Endothelial cell of umbilical vein (primary cell): ENCODE data around the gene MPP3. TPM values are rescaled to one million over a fixed set of nuclear protein-coding genes. Genes with fewer than 3 reads are reported as not detected.

Experiments used
- BruUV-seq: library from RNA; stranded (reverse); fragments of 400-500 nt; replicated peaks from 2 replicates; lab custom pipeline; 2021; lab: Mats Ljungman, UMichigan
- CTCF ChIA-PET: fragments of 300-600, 350-600 bp; sonication (Branson Sonifier 250); formaldehyde crosslinking; loops from one replicate; lab custom pipeline; 2021; ENCODE audit warnings: antibody characterized with exemption, inconsistent platforms; lab: Charles Lee
- POLR2A ChIA-PET: fragments of 300-600, 350-600 bp; sonication (Branson Sonifier 250); formaldehyde crosslinking; loops from one replicate; lab custom pipeline; 2021; ENCODE audit warnings: antibody characterized with exemption, inconsistent platforms; lab: Charles Lee
- DNase-seq: peaks from one replicate; pipeline ENCODE4 v3.0.0-alpha.2; 2011; ENCODE audit warnings: low read depth, low spot score
- FAIRE-seq: peaks from 2 replicates; lab custom pipeline; 2011; peaks lifted over from hg19 to GRCh38; lab: Jason Lieb, UNC
- H2AFZ ChIP-seq: 2 replicates; pipeline ENCODE4 v1.6.0; 2012; ENCODE audit warnings: low read depth, low read length, control low read depth, inconsistent platforms
- H3K27ac ChIP-seq: 2 replicates; pipeline ENCODE4 v1.5.1; 2011; ENCODE audit warnings: low read depth, mild to moderate bottlenecking, control low read depth, low read length, moderate library complexity; ENCODE audit not compliant: insufficient read depth
- H3K27me3 ChIP-seq, 2 experiments: 2 replicates each; pipeline versions ENCODE4 v1.6.0 to v1.6.1; 2011; ENCODE audit warnings: low read length in 2 of 2, mixed read lengths in 1 of 2; ENCODE audit not compliant: control insufficient read depth in 2 of 2, insufficient read depth in 2 of 2
- H3K36me3 ChIP-seq, 2 experiments: 2 replicates in 1 of 2; 3 replicates in 1 of 2; pipeline ENCODE4 v1.5.1; 2011; ENCODE audit warnings: low read length in 2 of 2, mild to moderate bottlenecking in 1 of 2, moderate library complexity in 1 of 2; ENCODE audit not compliant: control insufficient read depth in 2 of 2, insufficient read depth in 2 of 2; ENCODE audit errors: extremely low read depth in 1 of 2
- H3K4me1 ChIP-seq: 3 replicates; pipeline ENCODE4 v1.5.1; 2011; ENCODE audit warnings: mild to moderate bottlenecking, low read length; ENCODE audit not compliant: control insufficient read depth, insufficient read depth; ENCODE audit errors: extremely low read depth
- H3K4me2 ChIP-seq: 2 replicates; pipeline ENCODE4 v1.6.1; 2011; ENCODE audit warnings: low read length, control low read depth, mixed read lengths; ENCODE audit not compliant: insufficient read depth
- H3K4me3 ChIP-seq, 3 experiments: fragments of 200-600 bp in 1 of 3; sonication (generic), shearing (Covaris generic) in 1 of 3; replicated peaks in 1 of 3; 2 replicates each; pipeline ENCODE4 v1.5.1; 2011 to 2016; ENCODE audit warnings: control low read depth in 3 of 3, low read length in 3 of 3, mild to moderate bottlenecking in 2 of 3, inconsistent platforms in 1 of 3, low read depth in 1 of 3, moderate library complexity in 1 of 3; ENCODE audit not compliant: insufficient read depth in 1 of 3
- H3K79me2 ChIP-seq: 2 replicates; pipeline ENCODE4 v1.6.0; 2012; ENCODE audit warnings: low read length, inconsistent platforms; ENCODE audit not compliant: control insufficient read depth, insufficient read depth
- H3K9ac ChIP-seq: replicated peaks from 2 replicates; pipeline ENCODE3; 2011; ENCODE audit warnings: low read length, control low read depth; ENCODE audit not compliant: insufficient read depth; ENCODE audit errors: extremely low read depth
- H3K9me1 ChIP-seq: replicated peaks from 3 replicates; pipeline ENCODE4 v1.6.0; 2011; ENCODE audit warnings: mild to moderate bottlenecking, low read length; ENCODE audit not compliant: control insufficient read depth, insufficient read depth; ENCODE audit errors: extremely low read depth
- H3K9me3 ChIP-seq: replicated peaks from 2 replicates; pipeline ENCODE4 v1.5.1; 2012; ENCODE audit warnings: low read length, inconsistent platforms; ENCODE audit not compliant: control insufficient read depth, insufficient read depth
- H4K20me1 ChIP-seq: replicated peaks from 2 replicates; pipeline ENCODE3; 2011; ENCODE audit warnings: mild to moderate bottlenecking, low read length; ENCODE audit not compliant: control insufficient read depth, insufficient read depth; ENCODE audit errors: extremely low read depth
- EZH2 ChIP-seq: IDR thresholded peaks from 2 replicates; pipeline ENCODE4 v1.6.1; 2012; ENCODE audit warnings: borderline replicate concordance, low read depth, mild to moderate bottlenecking, moderate library complexity, low read length, inconsistent platforms; ENCODE audit not compliant: severe bottlenecking
- FOS ChIP-seq: IDR thresholded peaks from 2 replicates; pipeline ENCODE4 v1.6.1; 2011; ENCODE audit warnings: mild to moderate bottlenecking, low read length, moderate library complexity, borderline replicate concordance; ENCODE audit not compliant: insufficient read depth
- GATA2 ChIP-seq: IDR thresholded peaks from 2 replicates; pipeline ENCODE4 v1.7.0; 2011; ENCODE audit warnings: low read depth, mild to moderate bottlenecking, moderate library complexity, mixed read lengths, low read length; ENCODE audit not compliant: insufficient read length, insufficient read depth
- JUN ChIP-seq: IDR thresholded peaks from 2 replicates; pipeline ENCODE4 v1.6.1; 2011; ENCODE audit warnings: borderline replicate concordance, low read depth; ENCODE audit not compliant: insufficient read length, insufficient read depth
- MYC ChIP-seq: IDR thresholded peaks from one replicate; pipeline ENCODE4 v1.6.1; 2011; ENCODE audit warnings: mild to moderate bottlenecking, low read depth, low read length
- POLR2A ChIP-seq: IDR thresholded peaks from 2 replicates; pipeline ENCODE4 v1.6.1; 2012; ENCODE audit warnings: low read depth, mild to moderate bottlenecking, control low read depth, low read length
- dilution Hi-C: fragments of 300-500 bp; cut with MboI; formaldehyde crosslinking; loops from one replicate; pipeline ENCODE4 v1.15.0; 2019; ENCODE audit warnings: low sequenced_read_pairs; ENCODE audit not compliant: extremely low pct_ligation_motif_present
- intact Hi-C: fragments of 100-400 bp; cut with micrococcal nuclease; formaldehyde crosslinking; loops from one replicate; pipeline ENCODE4 v1.10.0; 2022
- polyA plus RNA-seq, 4 experiments: library from polyadenylated mRNA; depleted of rRNA in 3 of 4; stranded (reverse) in 3 of 4; unstranded in 1 of 4; fragments of >200 nt; gene quantifications; 2 replicates each; pipeline versions ENCODE4 v1.2.1 to v1.2.3, GENCODE V29; 2011 to 2012; ENCODE audit warnings: missing spikeins in 1 of 4
- total RNA-seq: library from RNA; stranded (reverse); gene quantifications from 2 replicates; pipeline ENCODE4 v1.2.3, GENCODE V29; 2021
- TF ChIP-seq, protein P1 (sequence below), 2 donors: IDR thresholded peaks; 1 replicate in 1 of 2; 2 replicates in 1 of 2; pipeline ENCODE4 v1.5.1; 2011; ENCODE audit warnings: low read length in 2 of 2, mild to moderate bottlenecking in 2 of 2, moderate library complexity in 2 of 2, control low read depth in 1 of 2, inconsistent platforms in 1 of 2, low read depth in 1 of 2; ENCODE audit not compliant: insufficient read depth in 1 of 2; ENCODE audit errors: extremely low read depth in 1 of 2

The MPP3 gene
- total and polyA plus RNA-seq, 2 donors (not counting 3 experiments of a cell fraction or from before 2014, with no cell fraction given), result 6.1 to 11.3 TPM

DNA sequence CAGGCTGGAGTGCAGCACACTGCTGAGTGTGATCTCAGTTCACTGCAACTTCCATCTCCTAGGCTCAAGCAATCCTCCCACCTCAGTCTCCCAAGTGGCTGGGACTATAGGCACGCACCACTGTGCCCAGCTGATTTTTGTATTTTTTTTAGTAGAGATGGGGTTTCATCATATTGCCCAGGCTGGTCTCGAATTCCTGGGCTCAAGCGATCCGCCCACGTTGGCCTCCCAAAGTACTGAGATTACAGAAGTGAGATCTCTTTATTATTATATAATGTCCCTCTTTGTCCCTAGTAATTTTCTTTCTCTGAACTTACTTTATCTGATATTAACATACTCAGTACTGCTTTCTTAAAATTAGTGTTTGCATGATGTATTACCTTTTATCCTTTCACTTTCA lies 44.4 kb downstream of the MPP3 start:
- no peaks in the 10 kb centered on the region for H3K79me2 ChIP-seq
- no peak overlapping the region for H2AFZ ChIP-seq
- no peaks in the 10 kb centered on the region for H4K20me1 ChIP-seq
- ChIA-PET POLR2A (interaction anchor here (1.0 kb wide), 1 partner anchor 10 kb away, joined by 3 read pairs; the partner anchor contains the start of gene DUSP3), CTCF (interaction anchor here (5.0 kb wide), 1 partner anchor 57 kb away, joined by 153 read pairs; the partner anchor contains the start of gene CD300LG)
- peaks cover 13% of the 10 kb centered on the region for H3K4me1 ChIP-seq
- no peaks in the 10 kb centered on the region for H3K9me1 ChIP-seq
- BruUV-seq, result no TSS peak
- dilution Hi-C loops, result no loop called here
- no peak overlapping the region for H3K27ac ChIP-seq
- intact Hi-C loops, result no loop called here
- no peaks in the 10 kb centered on the region for H3K36me3 ChIP-seq
- FAIRE-seq, result no peak
- TF ChIP-seq MYC (no peak), FOS (no peak), POLR2A (no peak), JUN (no peak), EZH2 (no peak), GATA2 (no peak)
- TF ChIP-seq, protein P1, sequence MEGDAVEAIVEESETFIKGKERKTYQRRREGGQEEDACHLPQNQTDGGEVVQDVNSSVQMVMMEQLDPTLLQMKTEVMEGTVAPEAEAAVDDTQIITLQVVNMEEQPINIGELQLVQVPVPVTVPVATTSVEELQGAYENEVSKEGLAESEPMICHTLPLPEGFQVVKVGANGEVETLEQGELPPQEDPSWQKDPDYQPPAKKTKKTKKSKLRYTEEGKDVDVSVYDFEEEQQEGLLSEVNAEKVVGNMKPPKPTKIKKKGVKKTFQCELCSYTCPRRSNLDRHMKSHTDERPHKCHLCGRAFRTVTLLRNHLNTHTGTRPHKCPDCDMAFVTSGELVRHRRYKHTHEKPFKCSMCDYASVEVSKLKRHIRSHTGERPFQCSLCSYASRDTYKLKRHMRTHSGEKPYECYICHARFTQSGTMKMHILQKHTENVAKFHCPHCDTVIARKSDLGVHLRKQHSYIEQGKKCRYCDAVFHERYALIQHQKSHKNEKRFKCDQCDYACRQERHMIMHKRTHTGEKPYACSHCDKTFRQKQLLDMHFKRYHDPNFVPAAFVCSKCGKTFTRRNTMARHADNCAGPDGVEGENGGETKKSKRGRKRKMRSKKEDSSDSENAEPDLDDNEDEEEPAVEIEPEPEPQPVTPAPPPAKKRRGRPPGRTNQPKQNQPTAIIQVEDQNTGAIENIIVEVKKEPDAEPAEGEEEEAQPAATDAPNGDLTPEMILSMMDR (IDR thresholded peaks at IDR 0.05; ENCODE audit: extremely low read depth in 1 of 2, insufficient read depth in 1 of 2, low read depth in 1 of 2, low read length in 2 of 2), result no peak
- DNase-seq, result no peak
- no peak overlapping the region for H3K4me2 ChIP-seq
- no peaks in the 10 kb centered on the region for H3K9me3 ChIP-seq
- peaks cover 0 to 1% of the 10 kb centered on the region in 2 experiments for H3K27me3 ChIP-seq
- no peak overlapping the region for H3K9ac ChIP-seq
- no peak overlapping the region for H3K4me3 ChIP-seq
